ENCODE data around the gene IMPACT. TPM values are rescaled to one million over a fixed set of nuclear protein-coding genes. Genes with fewer than 3 reads are reported as not detected.

Gene IMPACT
- total and polyA plus RNA-seq, 2 of the 4 experiments (the other 2 are of a cell fraction): 11.8 to 13.8 TPM

- H3K4ac ChIP-seq (ENCODE audit: low read depth, low read length): no peak overlapping the region
- no peak overlapping the region for H2AK9ac ChIP-seq (replicated peaks; ENCODE audit: low read depth, low read length, poor library complexity)
- H2BK5ac ChIP-seq (ENCODE audit: low read depth, low read length, poor library complexity, severe bottlenecking): no peak overlapping the region
- no peaks in the 10 kb centered on the region for H3K79me1 ChIP-seq (ENCODE audit: low read depth in 1 of 2, low read length in 2 of 2)
- no peak overlapping the region for H3K14ac ChIP-seq (replicated peaks; ENCODE audit: low read depth, low read length)
- no peak overlapping the region for H3K56ac ChIP-seq (ENCODE audit: extremely low read depth, insufficient read depth, low read length)
- H3K27me3 ChIP-seq (ENCODE audit: control insufficient read depth, insufficient read depth, low read length): no peaks in the 10 kb centered on the region; the same call in none of the 2 replicates
- dilution Hi-C loops (cut with HindIII; ENCODE audit: low sequenced_read_pairs, unreplicated experiment) (no loop called here), in situ Hi-C loops (cut with MboI; ENCODE audit: low sequenced_read_pairs) (no loop called here), intact Hi-C loops (cut with micrococcal nuclease) (no loop called here)
- WGBS, 2 experiments (ENCODE audit: extremely low coverage in 2 of 2, insufficient read length in 1 of 2): 91% methylated on average over 8 of the region's 8 CpGs; no CpG with 5 or more reads in 1 of the 2 experiments
- POLR2A ChIA-PET (ENCODE audit: unreplicated experiment): no interaction called here
- H4K91ac ChIP-seq (ENCODE audit: insufficient read depth, low read depth, low read length): no peak overlapping the region
- BruUV-seq (replicated peaks): no TSS peak
- H2AFZ ChIP-seq (replicated peaks; ENCODE audit: low read length, poor library complexity): no peak overlapping the region
- no peak overlapping the region for H3K4me3 ChIP-seq (ENCODE audit: insufficient read depth, low read depth, low read length)
- CTCF ChIA-PET: no interaction called here
- no peak overlapping the region for H2BK120ac ChIP-seq (ENCODE audit: low read depth, low read length)
- no peak overlapping the region for H3K18ac ChIP-seq (ENCODE audit: low read depth, low read length)
- 0 out of 2 replicates have a peak, but pooled peaks cover 2% of the 10 kb centered on the region for H3K9me1 ChIP-seq (ENCODE audit: insufficient read depth, low read length)
- H2AK5ac ChIP-seq (ENCODE audit: low read depth, low read length): no peak overlapping the region
- no peaks in the 10 kb centered on the region for H3K9me3 ChIP-seq (ENCODE audit: control insufficient read depth, insufficient read depth, low read length)
- DNase-seq: no peak
- H2BK20ac ChIP-seq (ENCODE audit: low read depth, low read length): no peak overlapping the region
- no peak overlapping the region for H3K4me2 ChIP-seq (ENCODE audit: low read depth, low read length)
- no peaks in the 10 kb centered on the region for H3K36me3 ChIP-seq (ENCODE audit: control insufficient read depth, insufficient read depth, low read length)
- no peaks in the 10 kb centered on the region for H4K20me1 ChIP-seq (ENCODE audit: insufficient read depth, low read length)
- TF ChIP-seq MAZ (IDR thresholded peaks at IDR 0.05; ENCODE audit: borderline replicate concordance, low read depth, low read length) (no peak), RCOR1 (IDR thresholded peaks at IDR 0.05; ENCODE audit: insufficient replicate concordance, low read length) (no peak), POLR2A (IDR thresholded peaks at IDR 0.05; ENCODE audit: low read depth, low read length) (no peak), BHLHE40 (IDR thresholded peaks at IDR 0.05; ENCODE audit: low read depth, low read length) (no peak), RFX5 (IDR thresholded peaks at IDR 0.05; ENCODE audit: low read depth, low read length) (no peak), CHD1 (IDR thresholded peaks at IDR 0.05; ENCODE audit: low read depth, low read length) (no peak), SMC3 (IDR thresholded peaks at IDR 0.05; ENCODE audit: low read depth, low read length) (no peak), CEBPB (IDR thresholded peaks at IDR 0.05; ENCODE audit: low read depth, low read length) (no peak), NFE2L2 (IDR thresholded peaks at IDR 0.05; ENCODE audit: low read depth, low read length) (no peak), MXI1 (IDR thresholded peaks at IDR 0.05; ENCODE audit: borderline replicate concordance, low read depth, low read length) (no peak), ELK1 (IDR thresholded peaks at IDR 0.05; ENCODE audit: borderline replicate concordance, low read depth, low read length) (no peak), RAD21 (IDR thresholded peaks at IDR 0.05; ENCODE audit: low read length) (no peak)
- no peak for ATAC-seq (ENCODE audit: low read depth)
- no peak overlapping the region for H4K5ac ChIP-seq (ENCODE audit: low read depth, low read length)
- H3K23ac ChIP-seq (ENCODE audit: low read depth, low read length): no peak overlapping the region
- H3K4me1 ChIP-seq (ENCODE audit: control insufficient read depth, insufficient read depth, low read length): no peaks in the 10 kb centered on the region
- H4K8ac ChIP-seq (ENCODE audit: low read depth in 2 of 2, low read length in 2 of 2): no peak overlapping the region
- H3K27ac ChIP-seq (ENCODE audit: insufficient read depth, low read length): no peak overlapping the region
- no peak overlapping the region for H3K9ac ChIP-seq (ENCODE audit: low read depth, low read length)
- no peak overlapping the region for H2BK15ac ChIP-seq (ENCODE audit: low read depth, low read length)
Measured at GRCh38 chr18:24461996-24462395, 35.5 kb downstream of the IMPACT start.
